K562 (cell line): ENCODE results near the gene GNG5. TPM values are rescaled to one million over a fixed set of nuclear protein-coding genes. Genes with fewer than 3 reads are reported as not detected.
A peak's percentile ranks its signal among the peaks of the same experiment; 100 is the strongest.

Source experiments
- CBFA2T3 ChIP-seq: fragments of 450-650 bp; IDR thresholded peaks from 2 replicates; pipeline ENCODE4 v1.6.1; 2017
- CREB3L1 ChIP-seq: fragments of 450-650 bp; IDR thresholded peaks from 2 replicates; pipeline ENCODE4 v1.6.1; 2014; ENCODE audit warnings: low read depth, mild to moderate bottlenecking, moderate library complexity, borderline replicate concordance
- FOXA3 ChIP-seq, 2 experiments: fragments of 450-650 bp in 1 of 2; sonication (generic) in 1 of 2; formaldehyde crosslinking; IDR thresholded peaks in 1 of 2; conservative IDR thresholded peaks in 1 of 2; 2 replicates each; pipeline versions ENCODE4 v1.4.0 to v1.8.0; 2020 to 2022; ENCODE audit warnings: mild to moderate bottlenecking in 2 of 2, missing genetic modification reagents in 1 of 2
- HDAC2 ChIP-seq: fragments of 450-650 bp; IDR thresholded peaks from 2 replicates; pipeline ENCODE4 v1.6.1; 2016; ENCODE audit warnings: mild to moderate bottlenecking
- HMGN3 ChIP-seq: IDR thresholded peaks from 2 replicates; pipeline ENCODE4 v1.6.1; 2011; ENCODE audit warnings: borderline replicate concordance, low read depth, mild to moderate bottlenecking, mixed read lengths, low read length; ENCODE audit not compliant: insufficient read length; ENCODE audit errors: extremely low read depth
- SMARCA4 ChIP-seq: fragments of 450-650 bp; IDR thresholded peaks from 2 replicates; pipeline ENCODE4 v1.6.1; 2016
- ZBTB40 ChIP-seq, 2 experiments: fragments of 450-650 bp in 1 of 2; sonication (generic) in 1 of 2; formaldehyde crosslinking in 1 of 2; IDR thresholded peaks; 2 replicates each; pipeline versions ENCODE4 v1.7.1 to v1.9.0; 2016 to 2022; ENCODE audit warnings: inconsistent platforms in 1 of 2, mild to moderate bottlenecking in 1 of 2, missing genetic modification reagents in 1 of 2
- ZHX1 ChIP-seq: fragments of 150-350 bp; conservative IDR thresholded peaks from 2 replicates; pipeline ENCODE4 v1.6.1; 2014; ENCODE audit warnings: low read length
- polyA plus RNA-seq, 8 experiments: library from polyadenylated mRNA; depleted of rRNA in 4 of 8; stranded (reverse) in 5 of 8; unstranded in 3 of 8; fragments of >200 nt; fragmentation: Nextera tagmentation in 2 of 8; fragmentation: Illumina TruSeq in 1 of 8; extraction: Ambion mirVana in 2 of 8; extraction: Trizol in 1 of 8; gene quantifications; 2 replicates each; pipeline versions ENCODE4 v1.2.1 to v1.2.3, GENCODE V29; 2011 to 2014; ENCODE audit warnings: inconsistent platforms in 1 of 8, missing spikeins in 1 of 8
- total RNA-seq, 7 experiments: library from RNA; depleted of rRNA in 6 of 7; stranded (reverse); fragments of >200 nt in 6 of 7; fragmentation: Illumina TruSeq in 2 of 7; extraction: Trizol in 2 of 7; gene quantifications; 2 replicates each; pipeline versions ENCODE4 v1.2.1 to v1.2.3, GENCODE V29; 2011 to 2021; ENCODE audit warnings: low replicate concordance in 1 of 7

GNG5 gene
- total and polyA plus RNA-seq, 9 of the 15 experiments (the other 6 are each of a cell fraction or from before 2014, with no cell fraction given), result 61.9 to 243 (median 150) TPM

GRCh38 chr1:84506002-84506728 is at the start of gene GNG5, which contains the start of gene SPATA1 (continued):
- TF ChIP-seq HMGN3 (peak; percentile 89), ZBTB40 (IDR thresholded peaks at IDR 0.05) (no peak), ZBTB40 (CRISPR knock-in tag; IDR thresholded peaks at IDR 0.05) (no peak), CBFA2T3 (peak; percentile 47), FOXA3 (CRISPR knock-in tag; conservative IDR thresholded peaks at IDR 0.05 in 1 of 2, IDR thresholded peaks at IDR 0.05 in 1 of 2) (0 out of 4 replicates have a peak, but pooled peaks of 1 of the 2 experiments have one; percentile 38), ZHX1 (0 out of 2 replicates have a peak, but pooled peaks have one; percentile 49), CREB3L1 (peak; percentile 74), HDAC2 (peak; percentile 89), SMARCA4 (peak; percentile 91)
